H1 (cell line): ENCODE measurements around the gene C1orf116. TPM values are rescaled to one million over a fixed set of nuclear protein-coding genes. Genes with fewer than 3 reads are reported as not detected.

Source experiments
- BRCA1 ChIP-seq: IDR thresholded peaks from 2 replicates; pipeline ENCODE4 v1.6.1; 2012; ENCODE audit warnings: low read depth, low read length, improper control_type of control experiment
- EP300 ChIP-seq, 2 experiments: IDR thresholded peaks; 1 replicate in 1 of 2; 2 replicates in 1 of 2; pipeline ENCODE4 v1.6.1; 2011 to 2012; ENCODE audit warnings: low read depth in 2 of 2, low read length in 2 of 2, mild to moderate bottlenecking in 2 of 2, borderline replicate concordance in 1 of 2, inconsistent platforms in 1 of 2, moderate library complexity in 1 of 2
- JUND ChIP-seq: IDR thresholded peaks from 2 replicates; pipeline ENCODE4 v1.6.1; 2011; ENCODE audit warnings: mild to moderate bottlenecking, improper control_type of control experiment, low read length
- KDM1A ChIP-seq: fragments of 200-600, 300-600 bp; sonication (generic); IDR thresholded peaks from 2 replicates; pipeline ENCODE4 v1.7.1; 2016; ENCODE audit warnings: mild to moderate bottlenecking, low read length, borderline replicate concordance
- NANOG ChIP-seq: IDR thresholded peaks from 2 replicates; pipeline ENCODE4 v1.6.1; 2011; ENCODE audit warnings: low read length, low read depth, mild to moderate bottlenecking, inconsistent platforms; ENCODE audit not compliant: insufficient read depth, poor library complexity, severe bottlenecking
- TAF1 ChIP-seq: IDR thresholded peaks from 2 replicates; pipeline ENCODE4 v1.6.1; 2011; ENCODE audit warnings: mild to moderate bottlenecking, low read depth, low read length
- TEAD4 ChIP-seq: IDR thresholded peaks from 2 replicates; pipeline ENCODE4 v1.6.1; 2012; ENCODE audit warnings: low read depth, low read length, inconsistent platforms, mixed read lengths
- polyA plus RNA-seq, 7 experiments: library from polyadenylated mRNA; depleted of rRNA in 3 of 7; stranded (reverse) in 5 of 7; unstranded in 2 of 7; fragments of >200 nt in 5 of 7; fragments of 200-250 nt in 2 of 7; gene quantifications; 1 replicate in 5 of 7; 2 replicates in 1 of 7; 4 replicates in 1 of 7; pipeline versions ENCODE4 v1.2.1 to v1.2.3, GENCODE V29; 2011 to 2013; ENCODE audit warnings: missing spikeins in 2 of 7, mixed read lengths in 2 of 7
- total RNA-seq: library from RNA; stranded (reverse); fragmentation: NEBNext Ultra II Directional; extraction: Animal tissue kit (Norgen Biotek cat#: 25700); gene quantifications from 2 replicates; pipeline ENCODE4 v1.2.1, GENCODE V29; 2021

Gene C1orf116
- total and polyA plus RNA-seq, 2 of the 8 experiments (the other 6 are each of a cell fraction or from before 2014, with no cell fraction given), result 2.2 to 3.9 TPM

DNA sequence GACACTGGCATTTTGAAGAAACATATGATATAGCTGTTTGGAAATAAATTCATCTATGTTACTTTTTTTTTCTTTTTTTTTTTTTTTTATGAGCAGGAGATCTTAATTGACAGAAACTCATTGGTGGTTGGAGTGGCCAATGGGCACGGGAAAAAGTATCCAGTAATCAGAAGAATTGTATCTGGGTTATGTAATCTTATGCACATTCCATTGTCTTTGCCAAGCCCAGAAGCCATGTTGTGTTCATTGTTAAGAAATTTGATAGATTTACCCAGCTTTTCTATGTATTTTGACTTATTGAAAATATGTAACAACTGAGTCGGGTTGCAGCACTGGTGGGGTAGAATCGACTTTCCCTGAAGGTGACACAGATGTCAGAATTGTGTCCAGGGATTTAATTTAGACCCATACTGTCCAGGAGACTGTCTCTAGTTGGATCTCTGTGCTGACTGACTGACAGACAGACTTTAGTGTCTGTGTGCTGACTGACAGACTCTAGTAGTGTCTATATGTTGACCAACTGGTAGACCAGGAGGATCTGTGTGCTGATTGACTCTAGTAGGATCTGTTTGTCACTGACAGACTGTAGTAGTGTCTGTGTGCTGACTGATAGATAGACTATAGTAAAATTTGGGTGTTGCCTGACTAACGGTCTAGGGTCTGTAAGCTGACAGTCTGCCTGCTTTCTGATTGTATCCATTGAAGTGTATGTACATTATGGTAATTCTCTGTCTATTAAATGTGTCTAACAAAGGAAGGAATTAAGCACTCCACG is 43.8 kb upstream of the C1orf116 start (continued):
- no peak for TF ChIP-seq TAF1
- no peak for TF ChIP-seq NANOG
- TF ChIP-seq JUND, result no peak
- TF ChIP-seq KDM1A, result no peak
- no peak for TF ChIP-seq TEAD4
- no peak for TF ChIP-seq EP300 (IDR thresholded peaks at IDR 0.05; ENCODE audit: borderline replicate concordance in 1 of 2, low read depth in 2 of 2, low read length in 2 of 2)
- no peak for TF ChIP-seq BRCA1
